Prostate gland (tissue), 2 donors: ENCODE data around the gene KCNIP3.

Experiments
- CTCF ChIP-seq, 4 experiments: fragments of 200-600 bp in 2 of 4; fragments of 450-650 bp in 2 of 4; sonication (generic) in 2 of 4; IDR thresholded peaks; 1 replicate in 3 of 4; 2 replicates in 1 of 4; pipeline ENCODE4 v1.5.1; 2016 to 2019; ENCODE audit warnings: antibody characterized with exemption in 4 of 4, mild to moderate bottlenecking in 2 of 4, moderate library complexity in 2 of 4
- POLR2A ChIP-seq: fragments of 450-650 bp; IDR thresholded peaks from one replicate; pipeline ENCODE4 v1.6.1; 2016; ENCODE audit warnings: antibody characterized with exemption, mild to moderate bottlenecking

DNA sequence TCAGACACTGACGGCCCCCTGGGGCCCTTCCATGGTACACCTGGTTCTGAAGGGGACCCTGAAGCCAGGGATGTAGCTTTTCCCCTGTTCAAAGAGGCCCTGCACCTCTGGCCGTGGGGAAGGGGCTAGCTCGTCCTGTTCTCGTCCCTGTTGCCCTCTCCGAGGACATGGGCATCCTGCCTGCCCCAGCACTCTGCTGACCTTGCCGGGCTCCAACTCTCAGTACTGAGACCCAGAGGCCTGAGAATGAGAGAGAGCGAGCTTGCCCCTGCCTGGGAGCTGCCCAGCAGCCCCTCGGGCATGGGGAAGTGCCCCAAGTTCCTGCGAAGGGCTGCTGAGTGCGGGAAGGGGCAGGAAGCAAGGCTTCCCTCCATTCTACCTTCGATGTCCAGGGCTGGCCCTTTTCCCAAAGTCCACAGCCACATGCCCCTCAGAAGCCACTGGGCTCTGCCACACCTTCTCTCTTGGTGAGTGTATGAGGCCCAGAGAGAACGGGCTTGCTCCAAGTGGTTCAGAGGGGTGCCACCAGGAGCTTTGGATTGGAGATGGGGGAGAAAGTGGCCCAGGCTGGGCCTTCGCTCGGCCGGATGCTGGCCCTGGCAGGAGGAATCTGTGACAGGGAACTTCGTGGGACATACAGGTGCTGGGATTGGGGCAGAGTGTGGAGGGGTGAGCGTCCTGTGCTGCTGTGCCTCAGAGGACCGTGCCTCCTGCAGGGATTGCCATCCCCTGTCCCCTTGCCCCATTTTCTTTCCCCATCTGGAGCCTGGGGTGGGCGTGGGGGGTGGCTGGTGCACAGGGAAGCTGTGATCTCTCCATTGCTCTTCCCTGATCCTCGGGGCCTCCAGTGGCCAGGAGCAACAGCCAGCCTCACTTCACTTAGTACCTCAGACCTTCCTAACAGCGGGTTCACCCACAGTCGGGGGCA is 50.8 kb downstream of the KCNIP3 start:
- TF ChIP-seq POLR2A (no peak), CTCF (IDR thresholded peaks at IDR 0.05) (no peak)
